Hepatocyte (in vitro differentiated cells): ENCODE results near the gene MYO5C.

ENCODE experiments used
- CTCF ChIP-seq: fragments of 200-600 bp; sonication (generic); IDR thresholded peaks from 2 replicates; pipeline ENCODE4 v1.5.1; 2016; ENCODE audit warnings: antibody characterized with exemption, mild to moderate bottlenecking; ENCODE audit not compliant: poor library complexity
- EZH2 ChIP-seq: fragments of 200-600 bp; sonication (generic); IDR thresholded peaks from 2 replicates; pipeline ENCODE4 v1.6.1; 2016; ENCODE audit warnings: antibody characterized with exemption, mild to moderate bottlenecking, borderline replicate concordance

GRCh38 chr15:52278135-52278534 is 17.5 kb downstream of the MYO5C start:
- TF ChIP-seq CTCF (no peak), EZH2 (no peak)
